Mammary epithelial cell (primary cell): ENCODE data around the gene RALGPS1.

ENCODE experiments used
- EZH2 ChIP-seq: IDR thresholded peaks from 2 replicates; pipeline ENCODE4 v1.6.1; 2012; ENCODE audit warnings: low read length, inconsistent platforms, borderline replicate concordance
- TF ChIP-seq, protein P1 (sequence below), 2 donors: IDR thresholded peaks in 1 of 2; conservative IDR thresholded peaks in 1 of 2; 2 replicates each; pipeline ENCODE4 v1.5.1; 2011 to 2012; ENCODE audit warnings: inconsistent platforms in 2 of 2, low read length in 2 of 2, mild to moderate bottlenecking in 2 of 2, control low read depth in 1 of 2, low read depth in 1 of 2; ENCODE audit not compliant: insufficient read depth in 1 of 2; ENCODE audit errors: extremely low read depth in 1 of 2

DNA sequence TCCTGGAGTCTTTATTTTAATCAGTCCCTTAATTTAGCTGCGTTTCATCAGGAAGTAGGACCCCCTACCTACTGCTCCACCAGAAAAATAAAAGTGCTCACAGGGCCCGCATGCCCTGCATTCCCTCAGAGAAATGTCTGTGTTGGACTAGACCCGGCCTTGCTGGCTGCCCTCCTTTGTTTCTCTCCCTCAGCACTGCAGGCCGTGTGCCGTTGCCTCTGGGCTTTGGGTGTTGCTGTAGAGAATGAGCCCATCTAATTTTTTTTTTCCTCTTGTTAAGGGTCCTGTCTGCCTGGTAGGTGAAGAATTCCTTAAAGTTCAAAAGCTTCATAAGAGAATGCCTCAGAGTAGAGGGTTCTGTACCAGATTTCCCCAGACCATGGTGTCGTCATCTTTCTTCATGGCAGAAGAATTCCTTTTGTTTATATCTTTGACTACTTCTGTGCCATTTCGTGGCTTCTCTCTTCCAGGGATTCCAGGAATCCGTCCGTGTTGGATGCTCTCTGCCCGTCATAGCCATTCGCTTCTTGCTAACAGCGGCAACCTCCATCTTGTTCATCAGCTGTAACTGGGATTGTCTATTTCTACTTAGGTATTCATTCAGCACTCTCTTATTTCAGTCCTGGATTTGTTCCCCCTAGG is 257.6 kb downstream of the RALGPS1 start:
- TF ChIP-seq, protein P1, sequence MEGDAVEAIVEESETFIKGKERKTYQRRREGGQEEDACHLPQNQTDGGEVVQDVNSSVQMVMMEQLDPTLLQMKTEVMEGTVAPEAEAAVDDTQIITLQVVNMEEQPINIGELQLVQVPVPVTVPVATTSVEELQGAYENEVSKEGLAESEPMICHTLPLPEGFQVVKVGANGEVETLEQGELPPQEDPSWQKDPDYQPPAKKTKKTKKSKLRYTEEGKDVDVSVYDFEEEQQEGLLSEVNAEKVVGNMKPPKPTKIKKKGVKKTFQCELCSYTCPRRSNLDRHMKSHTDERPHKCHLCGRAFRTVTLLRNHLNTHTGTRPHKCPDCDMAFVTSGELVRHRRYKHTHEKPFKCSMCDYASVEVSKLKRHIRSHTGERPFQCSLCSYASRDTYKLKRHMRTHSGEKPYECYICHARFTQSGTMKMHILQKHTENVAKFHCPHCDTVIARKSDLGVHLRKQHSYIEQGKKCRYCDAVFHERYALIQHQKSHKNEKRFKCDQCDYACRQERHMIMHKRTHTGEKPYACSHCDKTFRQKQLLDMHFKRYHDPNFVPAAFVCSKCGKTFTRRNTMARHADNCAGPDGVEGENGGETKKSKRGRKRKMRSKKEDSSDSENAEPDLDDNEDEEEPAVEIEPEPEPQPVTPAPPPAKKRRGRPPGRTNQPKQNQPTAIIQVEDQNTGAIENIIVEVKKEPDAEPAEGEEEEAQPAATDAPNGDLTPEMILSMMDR (conservative IDR thresholded peaks at IDR 0.05 in 1 of 2, IDR thresholded peaks at IDR 0.05 in 1 of 2; ENCODE audit: extremely low read depth in 1 of 2, insufficient read depth in 1 of 2, low read depth in 1 of 2, low read length in 2 of 2): no peak
- TF ChIP-seq EZH2: no peak
